NCI-H1105 (cell line): ENCODE results near the gene TAF7.
"Not testable (repeated sequence)": the region's sequence is repeated elsewhere in the genome, so short reads cannot be mapped to it uniquely, and the experiment has no call there.

Experiments
- DNase-seq: peaks from one replicate; lab custom pipeline; 2025; lab: John Stamatoyannopoulos, UW

Gene TAF7

DNA sequence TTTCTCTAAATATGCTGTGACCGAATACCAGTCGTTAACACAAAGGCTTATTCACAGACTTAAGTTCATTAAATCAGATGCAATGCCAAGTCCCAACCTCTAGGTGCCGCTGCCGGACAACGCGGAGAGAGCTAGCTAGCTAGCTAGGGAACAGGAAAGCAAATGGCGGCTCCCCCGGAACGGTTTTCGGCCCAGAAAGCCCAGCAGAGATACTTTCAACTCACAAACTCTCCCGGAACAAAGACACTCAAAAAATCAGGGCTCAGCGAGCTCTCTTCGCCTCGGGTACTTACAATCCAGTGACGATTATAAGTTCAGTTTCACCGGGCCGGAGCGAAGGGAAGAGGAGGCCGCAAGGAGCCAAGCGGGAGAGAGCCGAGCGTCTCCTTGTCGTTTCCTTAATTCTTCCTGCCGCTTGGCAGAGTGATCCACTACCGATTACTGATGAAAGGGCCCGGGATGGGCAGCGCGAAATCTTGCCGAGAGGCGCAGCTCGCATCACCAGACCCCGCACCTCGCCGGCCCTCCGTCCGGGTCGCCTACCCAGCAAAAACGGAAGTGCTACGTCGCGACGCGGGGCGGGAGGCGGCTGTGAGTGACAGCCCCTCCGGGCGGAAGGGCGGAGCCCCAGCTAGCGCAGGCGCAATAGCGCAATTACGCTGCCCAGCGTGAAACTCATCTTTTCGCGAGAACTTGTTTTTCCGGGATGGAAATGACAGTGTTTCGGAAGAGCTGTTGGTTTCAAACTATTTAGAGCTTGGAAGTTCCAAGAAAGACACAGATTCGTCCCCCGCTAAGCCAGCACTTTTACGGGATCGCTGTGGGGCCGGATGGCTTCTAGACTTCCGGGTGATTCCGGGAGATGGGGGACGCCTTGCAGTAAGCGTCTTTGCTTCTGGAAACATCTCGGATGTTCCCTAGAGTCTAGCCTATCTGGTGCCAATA is at the start of gene TAF7:
Gene TAF7, minus strand, starts transcription at position 560 of the 945 bp plus-strand sequence. CDS start 740 bp downstream, outside the sequence.
- peak; percentile 64 for DNase-seq

GRCh38 chr5:141366016-141366896 is 45.7 kb upstream of the TAF7 start:
- DNase-seq = no peak

DNA sequence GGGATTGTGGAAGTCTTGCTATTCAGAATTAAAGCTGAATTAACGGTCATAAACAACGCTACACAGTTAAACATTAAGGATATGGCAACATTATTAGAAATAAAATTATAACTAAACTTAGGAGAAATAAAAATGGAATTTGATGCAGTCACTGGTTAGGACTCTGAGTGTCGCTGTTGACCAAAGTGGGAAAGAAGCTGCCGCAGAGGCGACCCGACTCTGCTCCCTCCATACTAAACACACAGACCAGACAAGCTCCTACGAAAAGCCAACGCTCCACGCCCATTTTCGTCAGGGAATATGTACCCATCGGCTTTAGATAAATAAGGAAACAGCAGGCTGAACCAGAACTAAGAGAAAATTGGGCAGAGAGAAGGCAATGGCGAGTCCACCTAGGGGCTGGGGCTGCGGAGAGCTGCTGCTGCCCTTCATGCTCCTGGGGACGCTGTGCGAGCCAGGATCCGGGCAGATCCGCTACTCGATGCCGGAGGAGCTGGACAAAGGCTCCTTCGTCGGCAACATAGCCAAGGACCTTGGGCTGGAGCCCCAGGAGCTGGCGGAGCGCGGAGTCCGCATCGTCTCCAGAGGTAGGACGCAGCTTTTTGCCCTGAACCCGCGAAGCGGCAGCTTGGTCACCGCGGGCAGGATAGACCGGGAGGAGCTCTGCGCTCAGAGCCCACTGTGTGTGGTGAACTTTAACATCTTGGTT is 43.5 kb upstream of the TAF7 start, which contains the start of gene PCDHGA5:
Gene PCDHGA5, plus strand, starts transcription at position 211 of the 709 bp plus-strand sequence. Its CDS starts 169 bp downstream, at position 380.
- no peak for DNase-seq

- DNase-seq = no peak
Observed at GRCh38 chr5:141362719-141363118, 42.1 kb upstream of the TAF7 start.

DNA sequence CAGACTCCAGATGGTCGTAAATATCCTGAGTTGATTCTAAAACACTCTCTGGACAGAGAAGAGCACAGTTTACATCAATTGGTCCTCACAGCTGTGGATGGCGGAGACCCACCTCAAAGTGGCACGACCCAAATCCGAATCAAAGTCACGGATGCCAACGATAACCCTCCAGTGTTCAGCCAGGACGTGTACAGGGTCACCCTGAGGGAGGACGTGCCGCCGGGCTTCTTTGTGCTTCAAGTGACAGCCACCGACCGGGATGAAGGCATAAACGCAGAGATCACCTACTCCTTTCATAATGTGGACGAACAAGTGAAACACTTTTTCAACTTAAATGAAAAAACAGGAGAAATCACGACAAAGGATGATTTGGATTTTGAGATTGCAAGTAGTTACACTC is 40.1 kb upstream of the TAF7 start:
- no peak for DNase-seq

DNA sequence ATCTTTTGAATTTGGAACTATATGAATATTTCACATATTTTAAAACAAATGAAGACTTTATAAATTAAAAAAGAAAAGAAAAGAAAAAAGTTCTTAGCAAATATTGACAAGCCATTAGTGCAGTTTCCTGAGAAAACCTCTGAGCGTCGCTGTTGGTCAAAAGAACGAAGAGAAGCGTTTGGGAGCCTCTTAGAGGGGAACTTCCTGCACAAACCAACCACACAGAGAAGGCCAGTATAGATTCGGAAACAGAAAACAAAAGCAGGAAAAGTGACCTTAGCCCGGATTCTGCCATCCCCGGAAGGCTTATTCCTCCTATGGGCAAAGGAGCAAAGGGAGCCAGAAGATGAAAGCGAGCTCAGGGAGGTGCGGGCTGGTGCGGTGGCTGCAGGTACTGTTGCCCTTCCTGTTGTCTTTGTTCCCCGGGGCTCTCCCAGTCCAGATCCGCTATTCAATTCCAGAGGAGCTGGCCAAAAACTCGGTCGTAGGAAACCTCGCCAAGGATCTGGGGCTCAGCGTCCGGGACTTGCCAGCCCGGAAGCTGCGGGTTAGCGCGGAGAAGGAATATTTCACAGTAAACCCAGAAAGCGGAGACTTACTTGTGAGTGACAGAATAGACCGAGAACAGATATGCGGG is 39.3 kb upstream of the TAF7 start, which contains the start of gene PCDHGB2:
Gene PCDHGB2, plus strand, starts transcription at position 205 of the 637 bp plus-strand sequence. Its CDS starts 142 bp downstream, at position 347.
- no peak for DNase-seq

GRCh38 chr5:141356950-141357349 is 36.4 kb upstream of the TAF7 start:
- no peak for DNase-seq

- DNase-seq = no peak
Observed at GRCh38 chr5:141356133-141356532, 35.5 kb upstream of the TAF7 start.

DNA sequence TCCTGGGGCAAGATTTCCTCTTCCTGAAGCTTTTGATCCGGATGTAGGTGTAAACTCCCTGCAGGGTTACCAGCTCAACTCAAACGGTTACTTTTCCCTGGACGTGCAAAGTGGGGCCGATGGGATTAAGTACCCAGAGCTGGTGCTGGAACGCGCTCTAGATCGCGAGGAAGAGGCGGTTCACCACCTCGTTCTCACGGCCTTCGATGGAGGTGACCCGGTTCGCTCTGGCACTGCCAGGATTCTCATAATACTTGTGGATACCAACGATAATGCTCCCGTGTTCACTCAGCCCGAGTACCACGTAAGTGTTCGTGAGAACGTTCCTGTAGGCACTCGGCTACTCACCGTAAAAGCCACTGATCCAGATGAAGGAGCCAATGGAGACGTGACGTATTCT is 35.1 kb upstream of the TAF7 start:
- DNase-seq = no peak

DNA sequence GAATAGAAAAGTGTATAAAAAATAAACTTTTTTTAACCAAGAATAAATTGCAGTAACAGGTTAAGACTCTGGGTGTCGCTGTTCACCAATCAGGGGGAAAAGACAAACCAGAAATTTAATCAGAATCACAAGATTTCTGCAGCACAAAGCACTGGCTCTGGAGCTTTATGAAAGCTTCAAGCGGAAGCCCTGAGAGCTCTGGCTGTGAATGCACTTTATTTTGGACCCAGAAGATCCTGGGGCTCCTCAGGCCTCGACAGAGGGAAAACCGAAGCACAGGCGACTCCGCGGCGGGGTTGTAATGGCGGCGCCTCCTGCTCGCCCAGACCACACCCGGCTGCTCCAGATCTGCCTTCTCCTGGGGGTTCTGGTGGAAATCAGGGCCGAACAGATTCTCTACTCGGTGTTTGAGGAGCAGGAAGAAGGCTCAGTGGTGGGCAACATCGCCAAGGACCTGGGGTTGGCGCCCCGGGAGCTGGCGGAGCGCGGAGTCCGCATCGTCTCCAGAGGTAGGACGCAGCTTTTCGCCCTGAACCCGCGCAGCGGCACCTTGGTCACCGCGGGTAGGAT is 34.4 kb upstream of the TAF7 start, which contains the start of gene PCDHGA4:
Gene PCDHGA4, plus strand, starts transcription at position 122 of the 570 bp plus-strand sequence. Its CDS starts 87 bp downstream, at position 209.
- DNase-seq = no peak

DNA sequence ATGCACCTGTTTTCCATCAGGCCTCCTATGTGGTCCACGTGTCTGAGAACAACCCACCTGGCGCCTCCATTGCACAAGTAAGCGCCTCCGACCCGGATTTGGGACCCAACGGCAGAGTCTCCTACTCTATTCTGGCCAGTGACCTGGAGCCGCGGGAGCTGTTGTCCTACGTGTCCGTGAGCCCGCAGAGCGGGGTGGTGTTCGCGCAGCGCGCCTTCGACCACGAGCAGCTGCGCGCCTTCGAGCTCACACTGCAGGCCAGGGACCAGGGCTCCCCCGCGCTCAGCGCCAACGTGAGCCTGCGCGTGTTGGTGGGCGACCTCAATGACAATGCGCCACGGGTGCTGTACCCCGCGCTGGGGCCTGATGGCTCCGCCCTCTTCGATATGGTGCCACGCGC is 31.0 kb upstream of the TAF7 start:
- no peak for DNase-seq

GRCh38 chr5:141349917-141350619 is 29.5 kb upstream of the TAF7 start, which contains the start of gene PCDHGB1:
TSS of gene PCDHGB1 (plus strand) at chr5:141350099. CDS start at chr5:141350261, 162 bp downstream.
- DNase-seq = no peak

- not testable (repeated sequence) for DNase-seq
Observed at GRCh38 chr5:141346017-141346416, 25.4 kb upstream of the TAF7 start.

- no peak for DNase-seq
Observed at GRCh38 chr5:141345327-141345726, 24.7 kb upstream of the TAF7 start.

- DNase-seq = no peak
Observed at GRCh38 chr5:141343953-141344463, 23.4 kb upstream of the TAF7 start.

DNA sequence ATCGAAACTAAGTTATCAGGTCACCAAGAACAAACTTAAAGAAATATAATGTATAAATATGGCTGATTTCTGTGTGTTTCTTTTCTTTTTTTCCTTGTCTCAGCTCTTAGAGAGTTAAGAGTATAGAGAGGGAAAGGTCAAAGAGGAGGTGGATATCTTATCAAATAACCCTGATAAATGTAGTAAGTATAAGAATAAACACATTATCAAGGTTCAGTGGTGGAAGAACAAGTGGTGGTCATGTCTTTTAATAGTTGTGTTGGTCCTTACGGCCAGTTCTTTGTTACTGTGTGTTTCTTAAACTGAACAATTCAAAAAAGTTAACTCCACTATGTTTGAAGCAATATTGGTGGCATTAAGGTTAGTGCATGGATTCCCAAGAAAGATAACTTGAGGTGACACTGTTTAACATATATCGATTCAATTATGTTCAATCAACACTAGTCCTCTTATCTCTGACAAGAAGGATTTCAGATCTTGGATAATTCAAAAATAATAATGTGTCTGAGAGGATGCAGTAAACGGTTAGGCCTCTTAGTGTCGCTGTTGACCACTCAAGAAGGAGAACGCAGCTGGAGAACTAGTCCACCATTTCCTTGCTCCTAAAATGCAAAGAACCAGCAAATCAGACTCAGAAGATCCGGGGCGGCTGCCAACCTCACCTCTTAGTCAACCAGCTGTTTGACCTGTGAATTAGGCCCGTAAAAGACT is 22.8 kb upstream of the TAF7 start, which contains the start of gene PCDHGA3:
Gene PCDHGA3, plus strand, starts transcription at position 588 of the 711 bp plus-strand sequence. CDS start 205 bp downstream, outside the sequence.
- DNase-seq = no peak

DNA sequence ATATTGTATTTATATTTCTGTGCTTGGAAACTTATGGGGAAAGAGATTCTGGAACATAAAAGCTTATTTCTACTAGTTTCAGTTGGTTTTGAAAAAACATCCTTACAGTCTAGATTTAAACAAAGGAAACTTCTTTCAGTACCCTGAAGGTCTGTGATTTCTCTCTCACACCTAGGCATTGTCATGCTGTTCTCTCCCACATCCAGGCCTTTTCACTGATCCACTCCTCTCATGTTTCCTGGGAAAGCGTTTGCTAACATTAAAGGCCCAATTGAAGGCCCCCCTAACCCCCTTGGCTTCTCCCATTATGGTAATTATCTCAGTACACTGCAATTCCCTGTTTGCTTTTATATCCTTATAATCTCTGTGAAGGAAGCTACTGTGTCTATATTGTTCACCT is 22.2 kb upstream of the TAF7 start:
- DNase-seq = no peak

- not testable (repeated sequence) for DNase-seq
Observed at GRCh38 chr5:141340781-141341354, 20.3 kb upstream of the TAF7 start.
